DMS153 treated with DMSO at 0.1 percent for 48 hours (cell line): ENCODE data around the gene DDX17.
"Not testable (repeated sequence)": the region's sequence is repeated elsewhere in the genome, so short reads cannot be mapped to it uniquely, and the experiment has no call there.

Source experiments
- DNase-seq: peaks from one replicate; lab custom pipeline; 2025; ENCODE audit not compliant: unreplicated experiment; lab: John Stamatoyannopoulos, UW

The DDX17 gene

GRCh38 chr22:38494498-38494897 lies 11.6 kb downstream of the DDX17 start:
- DNase-seq, result no peak

GRCh38 chr22:38491707-38492348 lies 14.3 kb downstream of the DDX17 start:
- DNase-seq, result no peak

GRCh38 chr22:38490915-38491314 lies 15.2 kb downstream of the DDX17 start:
- DNase-seq, result no peak

- no peak for DNase-seq
These were observed 15.6 kb downstream of the DDX17 start for GRCh38 chr22:38490475-38490874.

- no peak for DNase-seq
These were observed 16.5 kb downstream of the DDX17 start for GRCh38 chr22:38489561-38490145.

- no peak for DNase-seq
These were observed 17.0 kb downstream of the DDX17 start for GRCh38 chr22:38489142-38489541.

DNA sequence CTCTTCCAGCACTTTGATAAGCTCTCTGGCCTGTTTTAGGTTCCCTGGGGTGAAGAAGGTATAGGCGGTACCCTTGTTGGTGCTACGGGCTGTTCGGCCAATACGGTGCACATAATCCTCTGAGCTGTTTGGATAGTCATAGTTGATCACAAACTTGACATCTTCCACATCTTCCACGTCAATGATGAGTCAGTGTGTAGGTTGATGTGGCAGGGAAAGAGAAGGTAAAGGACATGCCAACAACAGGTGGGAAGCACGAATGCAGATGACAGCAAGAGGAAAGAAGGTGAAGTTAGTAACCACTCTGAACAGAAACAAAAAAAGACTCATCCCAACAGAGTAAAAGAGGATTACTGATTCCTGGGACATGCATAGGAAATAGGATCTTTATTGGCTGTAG lies 18.2 kb downstream of the DDX17 start:
- no peak for DNase-seq

DNA sequence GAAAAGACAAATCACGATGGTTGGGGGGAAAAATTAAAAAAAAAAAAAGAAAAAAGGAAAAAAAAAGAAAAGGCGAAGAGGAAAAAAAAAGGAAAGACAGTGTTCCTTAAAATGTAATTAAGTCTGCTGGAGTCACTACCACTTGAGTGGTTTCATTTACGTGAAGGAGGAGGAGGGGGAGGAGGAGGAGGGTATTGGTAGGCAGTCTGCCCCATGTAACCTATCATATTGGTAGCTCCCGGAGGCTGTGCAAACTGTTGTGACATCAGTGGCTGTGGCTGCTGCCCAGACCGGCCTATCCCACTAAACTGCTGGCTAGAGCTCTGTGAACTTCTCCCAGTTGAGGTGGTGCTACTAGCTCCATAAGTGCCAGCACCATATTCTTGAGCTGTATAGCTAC lies 20.3 kb downstream of the DDX17 start:
- DNase-seq, result no peak

GRCh38 chr22:38484244-38484643 lies 21.9 kb downstream of the DDX17 start:
- DNase-seq, result no peak

DNA sequence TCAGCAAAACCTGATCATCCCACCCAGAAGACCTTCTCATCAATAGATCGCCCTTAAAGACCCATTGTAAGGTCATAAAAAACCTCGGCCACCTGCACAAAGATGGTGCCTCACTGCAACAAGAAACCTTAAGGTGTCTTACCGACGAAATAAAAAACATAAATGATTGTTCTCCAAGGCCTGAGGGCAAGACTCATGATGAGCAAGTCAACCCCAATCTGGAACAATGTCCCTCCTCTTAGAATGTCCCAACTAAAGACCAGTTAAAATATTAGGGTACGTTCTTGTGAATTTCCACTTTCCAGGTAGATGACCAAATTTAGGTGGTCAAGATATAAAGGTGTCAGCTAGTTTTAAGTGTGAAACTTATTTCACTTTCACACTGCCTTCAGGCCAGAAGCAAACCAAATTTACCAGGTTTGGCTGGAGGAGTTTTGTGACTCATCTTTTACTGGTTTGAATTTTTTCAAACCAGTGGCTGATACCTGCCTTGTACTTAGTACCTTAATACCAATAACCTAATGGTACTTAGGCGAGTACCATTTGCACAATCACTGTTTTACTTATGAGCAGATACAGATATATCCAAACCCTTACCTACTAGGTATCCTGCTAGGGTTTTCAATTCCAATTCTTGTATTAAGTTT lies 23.3 kb downstream of the DDX17 start:
- no peak for DNase-seq

DNA sequence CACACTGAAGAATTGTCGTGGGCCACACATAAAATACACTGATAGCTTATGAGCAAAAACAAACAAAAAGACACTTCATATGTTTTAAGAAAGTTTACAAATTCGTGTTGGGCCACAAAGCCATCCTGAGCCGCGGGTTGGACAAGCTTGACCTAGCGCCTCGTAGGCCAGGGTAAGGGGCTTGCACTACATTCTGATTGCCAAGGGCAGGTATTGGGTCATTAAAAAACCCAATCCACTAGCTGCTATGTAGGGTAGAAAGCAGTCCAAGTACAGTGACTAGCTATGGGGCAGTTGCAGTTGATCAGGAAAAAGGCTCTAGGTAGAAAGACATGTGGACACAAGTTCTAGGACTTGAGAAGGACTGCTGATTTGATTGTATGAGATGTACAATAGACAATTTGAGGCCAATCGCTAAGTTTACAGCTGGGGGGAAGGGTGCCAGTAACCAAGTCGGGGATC lies 24.2 kb downstream of the DDX17 start:
- no peak for DNase-seq

- DNase-seq, result no peak
These were observed 24.8 kb downstream of the DDX17 start for GRCh38 chr22:38481162-38481870.

DNA sequence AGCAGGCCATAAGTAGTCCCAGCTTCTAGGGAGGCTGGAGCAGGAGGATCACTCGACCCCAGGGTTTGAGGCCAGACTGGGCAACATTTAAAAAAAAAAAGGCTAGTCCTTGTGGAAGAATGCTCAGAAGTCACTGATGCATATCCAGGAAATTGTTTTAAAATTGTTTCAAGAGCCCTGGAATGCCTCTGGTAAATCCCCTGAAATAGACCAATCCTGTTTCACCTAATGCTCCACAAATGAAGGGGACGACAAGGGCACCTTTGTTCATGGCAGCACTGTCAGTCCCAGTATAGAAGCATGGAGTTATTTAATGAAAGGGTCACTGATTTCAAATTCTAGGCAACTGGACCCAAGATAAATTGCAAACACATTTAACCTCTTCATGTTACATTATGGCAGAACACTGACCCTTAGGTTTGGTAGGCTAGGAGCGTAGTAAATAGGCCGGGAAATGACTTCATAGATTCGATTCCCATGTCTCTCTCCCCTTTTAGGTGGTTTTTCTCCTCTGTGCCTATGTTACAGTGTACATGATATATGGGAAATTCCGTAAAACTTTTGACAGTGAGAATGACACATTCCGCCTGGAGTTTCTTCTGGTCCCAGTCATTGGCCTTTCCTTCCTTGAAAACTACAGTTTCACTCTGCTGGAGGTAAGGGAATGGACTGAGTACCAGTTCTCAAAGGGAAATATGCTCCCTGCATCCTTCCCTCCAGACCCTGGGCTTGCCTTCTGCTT lies 26.8 kb downstream of the DDX17 start:
- no peak for DNase-seq

DNA sequence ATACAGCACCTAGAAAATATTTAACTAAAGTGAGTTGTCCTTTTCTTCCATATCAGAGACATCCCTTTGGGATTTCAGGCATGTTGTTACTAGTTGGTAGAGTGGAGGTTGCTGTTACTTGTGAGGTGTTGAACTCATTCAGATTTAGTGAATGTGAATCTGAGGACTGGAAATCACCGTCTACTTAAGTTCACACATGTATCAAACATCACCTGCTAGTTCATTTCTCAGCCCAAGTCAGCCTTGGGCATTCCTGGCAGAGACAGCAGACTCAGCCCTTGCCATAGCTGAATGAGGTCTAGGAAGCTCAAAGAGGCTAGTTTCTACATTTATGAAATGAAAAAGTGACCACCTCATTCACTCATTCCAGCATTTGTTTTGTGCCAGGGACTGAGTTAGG lies 28.5 kb downstream of the DDX17 start:
- DNase-seq, result no peak

GRCh38 chr22:38474003-38474607 lies 32.0 kb downstream of the DDX17 start:
- DNase-seq, result no peak

DNA sequence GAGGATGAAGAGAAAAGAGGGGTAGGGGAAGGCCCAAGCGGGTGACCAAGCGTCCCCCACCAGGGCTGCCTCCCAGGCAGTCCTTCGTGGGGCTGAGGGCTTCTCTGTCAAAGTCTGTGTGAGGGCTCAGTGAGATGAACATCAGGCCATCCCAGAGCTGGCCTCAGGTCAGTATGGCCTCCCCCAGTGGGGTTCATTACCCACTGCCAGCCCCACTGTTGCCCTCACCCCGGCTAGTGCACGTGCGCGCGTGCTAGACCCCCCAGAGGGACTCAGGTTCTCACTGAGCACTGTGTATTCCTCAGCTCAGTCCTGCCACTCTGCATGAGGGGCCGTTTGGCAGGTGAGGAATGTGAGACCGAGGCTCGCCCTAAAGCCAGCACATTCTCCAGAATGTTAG lies 34.9 kb downstream of the DDX17 start:
- no peak for DNase-seq

GRCh38 chr22:38470179-38470578 lies 35.9 kb downstream of the DDX17 start:
- not testable (repeated sequence) for DNase-seq

- DNase-seq, result no peak
These were observed 36.8 kb downstream of the DDX17 start for GRCh38 chr22:38469306-38469781.

GRCh38 chr22:38468443-38469305 lies 37.4 kb downstream of the DDX17 start:
- no peak for DNase-seq
